ENCODE results near the gene RGS9BP. TPM values are rescaled to one million over a fixed set of nuclear protein-coding genes. Genes with fewer than 3 reads are reported as not detected.
A peak's percentile ranks its signal among the peaks of the same experiment; 100 is the strongest.

RGS9BP gene
- total RNA-seq, 1 donor from 2014 or later: 0.18 TPM

DNA sequence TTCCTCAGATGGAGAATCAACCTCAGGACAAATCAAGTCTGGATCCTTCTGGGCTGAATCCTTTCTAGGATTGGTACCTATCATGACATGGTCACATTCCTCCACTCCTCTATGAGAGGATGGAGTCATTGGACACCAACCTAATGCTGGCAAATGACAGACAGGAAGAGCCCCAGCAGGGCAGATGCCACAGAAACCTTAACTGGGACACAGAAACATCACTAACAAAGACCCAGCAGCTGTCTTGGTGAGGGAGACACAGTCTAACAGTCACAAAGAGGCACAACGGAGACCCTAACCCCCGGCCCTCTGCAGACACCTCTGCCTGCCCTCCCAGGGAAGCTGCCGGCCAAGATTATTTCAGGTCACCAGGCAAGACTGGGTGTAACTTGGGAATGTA, 2.8 kb upstream of the RGS9BP start:
- peaks cover 62% of the 10 kb centered on the region for H4K20me1 ChIP-seq (ENCODE audit: insufficient read depth, low read length)
- no peak overlapping the region for H3K4me2 ChIP-seq (ENCODE audit: low read length)
- H3K36me3 Mint-ChIP-seq (ENCODE audit: low read depth, unreplicated experiment): peaks cover 7% of the 10 kb centered on the region
- peaks cover 20% of the 10 kb centered on the region for H3K4me1 Mint-ChIP-seq (ENCODE audit: low read depth, unreplicated experiment)
- H3K4me3 Mint-ChIP-seq (ENCODE audit: unreplicated experiment): peak overlapping the region; percentile 95
- peaks cover 22% of the 10 kb centered on the region for H3K27me3 ChIP-seq (ENCODE audit: insufficient read depth, low read length)
- H2AFZ ChIP-seq (ENCODE audit: low read depth, low read length): no peak overlapping the region
- DNase-seq (ENCODE audit: low read depth): no peak
- TF ChIP-seq EZH2 (IDR thresholded peaks at IDR 0.05; ENCODE audit: insufficient read depth, low read length) (no peak), CTCF (IDR thresholded peaks at IDR 0.05; ENCODE audit: insufficient read depth, low read depth, low read length) (no peak)
- H3K27ac ChIP-seq (ENCODE audit: low read depth, low read length): no peak overlapping the region
- no peaks in the 10 kb centered on the region for H3K36me3 ChIP-seq (ENCODE audit: insufficient read depth, low read length)
- H3K79me2 ChIP-seq (ENCODE audit: insufficient read depth, low read length): peaks cover 68% of the 10 kb centered on the region
- no peak for FAIRE-seq
- no peak overlapping the region for H3K4me3 ChIP-seq (ENCODE audit: insufficient read depth, low read depth, low read length)
- peaks cover 14% of the 10 kb centered on the region for H3K4me1 ChIP-seq (ENCODE audit: insufficient read depth, low read length)
- no peak overlapping the region for H3K9ac ChIP-seq (ENCODE audit: low read length)
- H3K9me3 Mint-ChIP-seq (ENCODE audit: unreplicated experiment): no peaks in the 10 kb centered on the region
- H3K27ac Mint-ChIP-seq (ENCODE audit: unreplicated experiment): no peak overlapping the region
- no peaks in the 10 kb centered on the region for H3K9me3 ChIP-seq (ENCODE audit: insufficient read depth, low read depth, low read length)
- peaks cover 10% of the 10 kb centered on the region for H3K27me3 Mint-ChIP-seq (ENCODE audit: low read depth, unreplicated experiment)

DNA sequence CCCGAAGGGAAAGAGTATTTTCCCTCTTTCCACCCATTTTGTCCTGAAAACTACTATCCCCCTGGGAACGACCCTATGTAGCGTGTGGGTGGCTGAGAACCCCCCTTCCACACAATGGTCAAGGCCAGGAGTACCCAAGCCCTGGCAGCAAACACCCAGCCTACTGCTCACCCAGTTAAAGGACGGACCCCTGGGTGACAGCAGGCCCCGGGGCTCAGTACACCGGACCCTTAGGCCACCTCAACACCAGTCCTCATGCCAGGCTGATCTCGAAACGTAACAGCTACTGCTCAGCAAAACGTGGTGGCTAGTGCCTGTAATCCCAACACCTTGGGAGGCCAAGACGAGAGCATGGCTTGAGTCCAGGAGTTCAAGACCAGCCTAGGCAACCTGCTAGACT, 2.1 kb upstream of the RGS9BP start:
- H3K36me3 Mint-ChIP-seq (ENCODE audit: low read depth, unreplicated experiment): peaks cover 7% of the 10 kb centered on the region
- H3K4me1 Mint-ChIP-seq (ENCODE audit: low read depth, unreplicated experiment): peaks cover 20% of the 10 kb centered on the region
- H3K9ac ChIP-seq (ENCODE audit: low read length): no peak overlapping the region
- H3K4me3 ChIP-seq (ENCODE audit: insufficient read depth, low read depth, low read length): no peak overlapping the region
- peak overlapping the region; percentile 95 for H3K4me3 Mint-ChIP-seq (ENCODE audit: unreplicated experiment)
- FAIRE-seq (no peak), DNase-seq (ENCODE audit: low read depth) (no peak)
- H4K20me1 ChIP-seq (ENCODE audit: insufficient read depth, low read length): peaks cover 55% of the 10 kb centered on the region
- H3K36me3 ChIP-seq (ENCODE audit: insufficient read depth, low read length): no peaks in the 10 kb centered on the region
- H3K27me3 Mint-ChIP-seq (ENCODE audit: low read depth, unreplicated experiment): peaks cover 12% of the 10 kb centered on the region
- peak overlapping the region; percentile 93 for H3K4me2 ChIP-seq (ENCODE audit: low read length)
- H3K27ac ChIP-seq (ENCODE audit: low read depth, low read length): no peak overlapping the region
- H2AFZ ChIP-seq (ENCODE audit: low read depth, low read length): no peak overlapping the region
- H3K9me3 ChIP-seq (ENCODE audit: insufficient read depth, low read depth, low read length): no peaks in the 10 kb centered on the region
- no peaks in the 10 kb centered on the region for H3K9me3 Mint-ChIP-seq (ENCODE audit: unreplicated experiment)
- H3K4me1 ChIP-seq (ENCODE audit: insufficient read depth, low read length): peaks cover 14% of the 10 kb centered on the region
- H3K27ac Mint-ChIP-seq (ENCODE audit: unreplicated experiment): no peak overlapping the region
- TF ChIP-seq CTCF (IDR thresholded peaks at IDR 0.05; ENCODE audit: insufficient read depth, low read depth, low read length): no peak
- no peak for TF ChIP-seq EZH2 (IDR thresholded peaks at IDR 0.05; ENCODE audit: insufficient read depth, low read length)
- H3K79me2 ChIP-seq (ENCODE audit: insufficient read depth, low read length): peaks cover 60% of the 10 kb centered on the region
- H3K27me3 ChIP-seq (ENCODE audit: insufficient read depth, low read length): peaks cover 24% of the 10 kb centered on the region

DNA sequence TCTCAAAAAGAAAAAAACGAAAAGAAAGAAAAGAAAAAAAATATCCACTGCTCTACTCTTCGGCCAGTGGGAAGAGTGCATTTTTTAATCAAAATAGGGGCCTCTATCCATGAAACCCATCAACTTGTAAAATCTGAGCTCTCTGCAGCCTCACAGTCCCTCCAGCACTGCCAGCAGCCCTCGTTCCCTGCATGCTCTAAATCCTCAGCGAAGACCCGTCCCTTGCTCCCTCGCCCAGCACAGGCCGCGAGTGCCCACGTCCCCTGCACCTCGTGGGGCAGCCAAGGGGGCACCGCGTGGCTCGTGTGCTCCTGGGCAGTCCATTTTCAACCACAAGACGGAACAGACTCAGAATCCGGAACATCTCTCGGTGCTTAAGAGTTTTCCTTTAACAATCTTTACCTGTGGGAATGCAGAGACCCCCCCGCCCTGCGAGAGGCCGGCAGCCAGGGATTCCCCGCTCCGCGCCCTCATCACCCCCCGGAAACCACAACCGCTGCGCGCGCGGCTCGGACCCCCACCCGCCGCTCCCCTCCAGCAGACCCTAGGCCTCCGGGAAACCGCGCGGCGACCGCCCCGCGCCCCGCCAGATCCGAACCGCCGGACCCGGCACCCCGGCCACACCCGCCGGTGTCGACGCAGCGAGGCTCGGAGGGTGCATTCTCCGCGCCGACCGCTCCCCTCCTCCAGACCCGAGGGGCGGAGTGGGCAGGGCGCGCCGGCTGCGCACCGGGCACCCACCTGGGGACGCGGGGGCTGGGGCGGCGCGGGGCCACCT, 1.3 kb upstream of the RGS9BP start:
- H3K9me3 Mint-ChIP-seq (ENCODE audit: unreplicated experiment): no peaks in the 10 kb centered on the region
- DNase-seq (ENCODE audit: low read depth): no peak
- H3K4me1 Mint-ChIP-seq (ENCODE audit: low read depth, unreplicated experiment): peaks cover 20% of the 10 kb centered on the region
- Histone ChIP-seq H3K4me1 (ENCODE audit: insufficient read depth, low read length) (peaks cover 14% of the 10 kb centered on the region), H3K4me2 (ENCODE audit: low read length) (peak overlapping the region; percentile 93), H3K9me3 (ENCODE audit: insufficient read depth, low read depth, low read length) (no peaks in the 10 kb centered on the region), H3K79me2 (ENCODE audit: insufficient read depth, low read length) (peaks cover 53% of the 10 kb centered on the region), H2AFZ (ENCODE audit: low read depth, low read length) (peak overlapping the region; percentile 94), H3K4me3 (ENCODE audit: insufficient read depth, low read depth, low read length) (peak overlapping the region; percentile 79), H4K20me1 (ENCODE audit: insufficient read depth, low read length) (peaks cover 47% of the 10 kb centered on the region), H3K9ac (ENCODE audit: low read length) (peak overlapping the region; percentile 81), H3K36me3 (ENCODE audit: insufficient read depth, low read length) (no peaks in the 10 kb centered on the region), H3K27me3 (ENCODE audit: insufficient read depth, low read length) (peaks cover 24% of the 10 kb centered on the region), H3K27ac (ENCODE audit: low read depth, low read length) (no peak overlapping the region)
- peak overlapping the region; percentile 95 for H3K4me3 Mint-ChIP-seq (ENCODE audit: unreplicated experiment)
- peak overlapping the region; percentile 85 for H3K27ac Mint-ChIP-seq (ENCODE audit: unreplicated experiment)
- peaks cover 12% of the 10 kb centered on the region for H3K27me3 Mint-ChIP-seq (ENCODE audit: low read depth, unreplicated experiment)
- TF ChIP-seq CTCF (IDR thresholded peaks at IDR 0.05; ENCODE audit: insufficient read depth, low read depth, low read length) (no peak), EZH2 (IDR thresholded peaks at IDR 0.05; ENCODE audit: insufficient read depth, low read length) (no peak)
- peaks cover 7% of the 10 kb centered on the region for H3K36me3 Mint-ChIP-seq (ENCODE audit: low read depth, unreplicated experiment)
- FAIRE-seq: no peak

All from astrocyte (in vitro differentiated cells and primary cell).